Nephron (organoid): ENCODE results near the gene CHRNA4.

Experiments used
- H3K27ac Mint-ChIP-seq, 3 experiments: 2 replicates each; pipeline ENCODE4 v1.8.0; 2020; ENCODE audit warnings: mixed read lengths in 3 of 3, mild to moderate bottlenecking in 2 of 3, moderate library complexity in 1 of 3
- H3K27me3 Mint-ChIP-seq: 2 replicates; pipeline ENCODE4 v1.8.0; 2021; ENCODE audit warnings: low read depth, mild to moderate bottlenecking, moderate library complexity, mixed read lengths
- H3K36me3 Mint-ChIP-seq: 2 replicates; pipeline ENCODE4 v1.8.0; 2020; ENCODE audit warnings: low read depth, mixed read lengths
- H3K4me1 Mint-ChIP-seq: 2 replicates; pipeline ENCODE4 v1.8.0; 2020; ENCODE audit warnings: mixed read lengths
- H3K4me3 Mint-ChIP-seq, 3 experiments: 2 replicates each; pipeline ENCODE4 v1.8.0; 2020; ENCODE audit warnings: mild to moderate bottlenecking in 3 of 3, mixed read lengths in 3 of 3, moderate library complexity in 2 of 3
- H3K9me3 Mint-ChIP-seq: 2 replicates; pipeline ENCODE4 v1.8.0; 2020; ENCODE audit warnings: mixed read lengths
- TF ChIP-seq, protein P1 (sequence below), 3 experiments: fragments of 200-600 bp; sonication (generic); IDR thresholded peaks; one replicate each; pipeline ENCODE4 v1.5.0; 2021; ENCODE audit warnings: antibody characterized with exemption in 3 of 3; ENCODE audit not compliant: unreplicated experiment in 3 of 3

Gene CHRNA4

DNA sequence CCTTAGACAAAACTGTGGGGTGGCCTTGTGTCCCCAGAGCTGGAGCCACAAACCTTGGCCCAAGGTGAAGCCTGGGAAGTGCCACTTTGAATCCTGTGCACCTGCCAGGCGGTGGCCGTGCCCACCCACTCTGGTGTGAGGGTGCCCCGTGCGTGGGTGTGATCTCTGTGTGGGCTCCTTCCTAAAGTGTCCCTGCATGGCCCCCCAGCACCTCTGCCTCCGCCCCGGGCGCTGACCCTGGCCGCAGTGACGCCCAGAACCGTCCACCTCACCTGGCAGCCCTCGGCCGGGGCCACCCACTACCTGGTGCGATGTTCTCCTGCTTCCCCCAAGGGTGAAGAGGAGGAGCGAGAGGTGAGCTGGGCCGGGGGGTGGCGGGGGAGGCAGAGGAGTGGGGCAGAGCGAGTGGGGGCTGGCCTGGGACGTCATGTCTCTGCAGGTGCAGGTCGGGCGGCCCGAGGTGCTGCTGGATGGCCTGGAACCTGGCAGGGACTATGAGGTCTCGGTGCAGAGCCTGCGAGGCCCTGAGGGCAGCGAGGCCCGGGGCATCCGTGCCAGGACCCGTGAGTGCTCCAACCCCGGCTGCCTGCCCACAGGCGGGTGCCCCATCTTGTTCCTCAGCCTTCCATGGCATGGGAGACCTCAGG, 49.8 kb downstream of the CHRNA4 start:
- no peak overlapping the region for H3K27ac Mint-ChIP-seq
- TF ChIP-seq, protein P1, sequence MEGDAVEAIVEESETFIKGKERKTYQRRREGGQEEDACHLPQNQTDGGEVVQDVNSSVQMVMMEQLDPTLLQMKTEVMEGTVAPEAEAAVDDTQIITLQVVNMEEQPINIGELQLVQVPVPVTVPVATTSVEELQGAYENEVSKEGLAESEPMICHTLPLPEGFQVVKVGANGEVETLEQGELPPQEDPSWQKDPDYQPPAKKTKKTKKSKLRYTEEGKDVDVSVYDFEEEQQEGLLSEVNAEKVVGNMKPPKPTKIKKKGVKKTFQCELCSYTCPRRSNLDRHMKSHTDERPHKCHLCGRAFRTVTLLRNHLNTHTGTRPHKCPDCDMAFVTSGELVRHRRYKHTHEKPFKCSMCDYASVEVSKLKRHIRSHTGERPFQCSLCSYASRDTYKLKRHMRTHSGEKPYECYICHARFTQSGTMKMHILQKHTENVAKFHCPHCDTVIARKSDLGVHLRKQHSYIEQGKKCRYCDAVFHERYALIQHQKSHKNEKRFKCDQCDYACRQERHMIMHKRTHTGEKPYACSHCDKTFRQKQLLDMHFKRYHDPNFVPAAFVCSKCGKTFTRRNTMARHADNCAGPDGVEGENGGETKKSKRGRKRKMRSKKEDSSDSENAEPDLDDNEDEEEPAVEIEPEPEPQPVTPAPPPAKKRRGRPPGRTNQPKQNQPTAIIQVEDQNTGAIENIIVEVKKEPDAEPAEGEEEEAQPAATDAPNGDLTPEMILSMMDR (IDR thresholded peaks at IDR 0.05; ENCODE audit: unreplicated experiment in 3 of 3) = no peak
- no peaks in the 10 kb centered on the region for H3K36me3 Mint-ChIP-seq

DNA sequence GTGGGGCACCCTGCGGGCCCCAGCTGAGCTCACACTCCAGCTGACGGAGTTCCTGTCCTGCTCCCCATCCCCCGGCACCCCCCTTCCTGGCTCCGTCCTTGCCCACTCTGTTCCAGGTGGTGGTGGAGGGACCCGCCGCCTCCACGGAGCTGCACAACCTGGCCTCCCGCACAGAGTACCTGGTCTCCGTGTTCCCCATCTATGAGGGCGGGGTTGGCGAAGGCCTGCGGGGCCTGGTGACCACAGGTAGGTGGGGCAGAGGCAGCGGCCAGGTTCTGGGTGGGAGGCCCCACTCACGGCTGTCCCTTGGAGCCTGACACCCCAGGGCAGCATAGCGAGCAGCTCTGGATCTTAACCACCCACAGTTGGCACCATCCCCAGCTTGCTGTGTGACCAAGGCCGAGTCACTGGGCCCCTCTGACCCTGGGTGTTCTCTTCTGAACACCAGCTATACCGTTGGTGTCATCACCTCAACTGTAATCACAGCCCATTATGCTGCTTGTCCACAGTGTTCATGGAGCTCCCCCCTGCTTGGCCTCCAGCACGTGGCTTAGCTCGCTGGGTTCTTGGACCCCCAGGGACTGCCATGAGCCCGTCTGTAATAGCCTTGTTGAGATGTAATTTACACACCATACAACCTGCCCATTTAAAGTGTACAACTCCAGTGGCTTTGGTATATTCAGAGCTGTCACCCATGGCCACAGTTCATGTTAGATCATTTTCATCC, 50.7 kb downstream of the CHRNA4 start:
- no peaks in the 10 kb centered on the region for H3K36me3 Mint-ChIP-seq
- H3K27ac Mint-ChIP-seq = peak overlapping the region in 1 of 3 experiments; percentile 83
- H3K27me3 Mint-ChIP-seq = no peaks in the 10 kb centered on the region
- H3K4me3 Mint-ChIP-seq = peak overlapping the region in 1 of 3 experiments; percentile 28
- no peaks in the 10 kb centered on the region for H3K9me3 Mint-ChIP-seq
- TF ChIP-seq, protein P1 (IDR thresholded peaks at IDR 0.05; ENCODE audit: unreplicated experiment in 3 of 3) = no peak
- H3K4me1 Mint-ChIP-seq = peaks cover 9% of the 10 kb centered on the region

More for the DNA sequence above, 49.8 kb downstream of the CHRNA4 start:
- Mint-ChIP-seq H3K27me3 (no peaks in the 10 kb centered on the region), H3K4me1 (peaks cover 9% of the 10 kb centered on the region), H3K4me3 (no peak overlapping the region), H3K9me3 (no peaks in the 10 kb centered on the region)

GRCh38 chr20:63309261-63310071, 51.7 kb downstream of the CHRNA4 start:
- Mint-ChIP-seq H3K9me3 (no peaks in the 10 kb centered on the region), H3K27me3 (peaks cover 8% of the 10 kb centered on the region), H3K4me1 (peaks cover 9% of the 10 kb centered on the region), H3K36me3 (no peaks in the 10 kb centered on the region), H3K4me3 (no peak overlapping the region), H3K27ac (no peak overlapping the region)
- TF ChIP-seq, protein P1 (IDR thresholded peaks at IDR 0.05; ENCODE audit: unreplicated experiment in 3 of 3) = peak; percentile 89 to 97 (median 92)

DNA sequence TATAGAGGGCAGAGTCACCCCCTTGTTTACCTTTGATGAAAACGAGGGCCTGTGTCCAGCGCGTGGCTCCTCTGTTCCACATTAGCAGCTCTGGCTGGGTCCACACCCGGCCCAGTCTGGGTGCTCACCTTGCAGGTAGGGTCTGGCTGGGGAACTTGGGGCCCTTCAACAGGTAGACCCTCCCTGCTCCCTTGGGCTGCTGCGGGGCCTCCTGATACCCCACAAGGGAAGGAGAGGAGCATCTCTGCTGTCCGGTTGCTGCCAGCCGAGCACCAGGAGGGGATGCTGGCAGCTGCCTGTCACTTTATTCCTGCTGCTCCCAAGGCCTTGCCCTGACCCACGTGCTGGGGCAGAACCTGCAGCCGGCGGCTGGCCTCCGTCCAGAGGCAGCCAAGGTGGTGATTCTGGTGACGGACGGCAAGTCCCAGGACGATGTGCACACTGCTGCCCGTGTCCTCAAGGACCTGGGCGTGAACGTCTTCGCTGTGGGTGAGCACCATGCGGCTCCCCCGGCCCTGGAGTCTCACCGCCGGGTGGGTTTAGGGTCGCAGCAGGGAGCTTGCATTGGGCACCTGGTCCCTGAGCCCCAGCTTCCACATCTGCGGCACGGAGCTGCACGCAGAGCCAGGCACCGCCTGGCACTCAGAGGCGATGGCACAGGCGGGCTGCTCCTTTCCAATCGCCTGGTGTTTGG, 52.8 kb downstream of the CHRNA4 start:
- H3K27ac Mint-ChIP-seq = no peak overlapping the region
- no peaks in the 10 kb centered on the region for H3K36me3 Mint-ChIP-seq
- H3K4me3 Mint-ChIP-seq = no peak overlapping the region
- no peaks in the 10 kb centered on the region for H3K9me3 Mint-ChIP-seq
- peaks cover 8% of the 10 kb centered on the region for H3K27me3 Mint-ChIP-seq
- TF ChIP-seq, protein P1 (IDR thresholded peaks at IDR 0.05; ENCODE audit: unreplicated experiment in 3 of 3) = no peak
- H3K4me1 Mint-ChIP-seq = peaks cover 9% of the 10 kb centered on the region

GRCh38 chr20:63307538-63308217, 53.5 kb downstream of the CHRNA4 start:
- Mint-ChIP-seq H3K27me3 (peaks cover 10% of the 10 kb centered on the region), H3K4me1 (peaks cover 9% of the 10 kb centered on the region), H3K9me3 (peaks cover 2% of the 10 kb centered on the region), H3K27ac (no peak overlapping the region), H3K36me3 (no peaks in the 10 kb centered on the region), H3K4me3 (no peak overlapping the region)
- TF ChIP-seq, protein P1 (IDR thresholded peaks at IDR 0.05; ENCODE audit: unreplicated experiment in 3 of 3) = no peak
